Breast epithelium (tissue), 4 donors: Measurements from ENCODE around the gene CCDC92. TPM values are rescaled to one million over a fixed set of nuclear protein-coding genes. Genes with fewer than 3 reads are reported as not detected.
A peak's percentile ranks its signal among the peaks of the same experiment; 100 is the strongest.

Experiments
- DNase-seq, 2 donors: peaks; one replicate each; pipeline ENCODE4 v3.0.0-alpha.2; 2019; ENCODE audit warnings: low spot score in 2 of 2
- H3K27ac ChIP-seq, 2 donors: fragments of 200-600 bp; sonication (generic) in 1 of 2; one replicate each; pipeline ENCODE4 v1.5.1; 2016 to 2019; ENCODE audit warnings: mild to moderate bottlenecking in 1 of 2
- H3K27me3 ChIP-seq, 2 donors: fragments of 200-600 bp; sonication (generic) in 1 of 2; one replicate each; pipeline versions ENCODE4 v1.5.1 to v1.6.0; 2017 to 2019; ENCODE audit warnings: control low read depth in 1 of 2, mild to moderate bottlenecking in 1 of 2
- H3K36me3 ChIP-seq: fragments of 200-600 bp; one replicate; pipeline ENCODE4 v1.5.1; 2019
- H3K4me1 ChIP-seq, 2 donors: fragments of 200-600 bp; sonication (generic); one replicate each; pipeline ENCODE4 v1.5.1; 2016 to 2019; ENCODE audit warnings: control low read depth in 1 of 2
- H3K4me3 ChIP-seq, 3 donors: fragments of 200-600 bp; sonication (generic); 1 replicate in 2 of 3; 2 replicates in 1 of 3; pipeline ENCODE4 v1.5.1; 2016 to 2019; ENCODE audit warnings: mild to moderate bottlenecking in 3 of 3, moderate library complexity in 2 of 3
- H3K9me3 ChIP-seq, 2 donors: fragments of 200-600 bp; sonication (generic) in 1 of 2; one replicate each; pipeline ENCODE4 v1.5.1; 2016 to 2019; ENCODE audit warnings: control low read depth in 1 of 2
- CTCF ChIP-seq, 3 donors: fragments of 450-650 bp; IDR thresholded peaks; one replicate each; pipeline ENCODE4 v1.5.1; 2016 to 2017; ENCODE audit warnings: antibody characterized with exemption in 3 of 3, mild to moderate bottlenecking in 3 of 3, moderate library complexity in 3 of 3
- POLR2A ChIP-seq: fragments of 450-650 bp; IDR thresholded peaks from one replicate; pipeline ENCODE4 v1.6.1; 2016; ENCODE audit warnings: antibody characterized with exemption, mild to moderate bottlenecking, moderate library complexity
- POLR2AphosphoS5 ChIP-seq, 3 donors: sonication (generic); formaldehyde crosslinking; IDR thresholded peaks; one replicate each; pipeline ENCODE4 v1.6.1; 2017; ENCODE audit warnings: antibody characterized with exemption in 3 of 3
- intact Hi-C: fragments of 100-400 bp; cut with DNase I; formaldehyde crosslinking; loops from one replicate; pipeline ENCODE4 v1.15.1; 2023; ENCODE audit warnings: low total_unique reads
- total RNA-seq, 3 donors: library from RNA; depleted of rRNA; stranded (reverse); fragments of >200 nt; gene quantifications; one replicate each; pipeline ENCODE4 v1.1.0, GENCODE V29; 2016

The CCDC92 gene
- total RNA-seq, 3 donors from 2014 or later = 17.4 to 40.0 (median 24.6) TPM

- Histone ChIP-seq H3K4me3 (no peak overlapping the region), H3K9me3 (no peaks in the 10 kb centered on the region), H3K4me1 (no peaks in the 10 kb centered on the region), H3K27ac (no peak overlapping the region), H3K27me3 (no peaks in the 10 kb centered on the region), H3K36me3 (no peaks in the 10 kb centered on the region)
- DNase-seq = no peak
- TF ChIP-seq CTCF (IDR thresholded peaks at IDR 0.05) = no peak
- intact Hi-C loops = loop anchor here (10.0 kb wide), 1 partner anchor 124 kb away; no protein-coding TSS in a partner anchor
Measured at GRCh38 chr12:123900871-123901376, 71.7 kb downstream of the CCDC92 start.

- TF ChIP-seq POLR2AphosphoS5 (IDR thresholded peaks at IDR 0.05) (no peak), POLR2A (no peak), CTCF (IDR thresholded peaks at IDR 0.05) (no peak)
- no peaks in the 10 kb centered on the region for H3K36me3 ChIP-seq
- no peak overlapping the region for H3K4me3 ChIP-seq
- no peaks in the 10 kb centered on the region for H3K9me3 ChIP-seq
- no peak overlapping the region for H3K27ac ChIP-seq
- H3K4me1 ChIP-seq = no peaks in the 10 kb centered on the region
- no peak for DNase-seq
- no peaks in the 10 kb centered on the region for H3K27me3 ChIP-seq
- intact Hi-C loops = no loop called here
Measured at GRCh38 chr12:123899368-123899767, 73.3 kb downstream of the CCDC92 start.

- Histone ChIP-seq H3K36me3 (no peaks in the 10 kb centered on the region), H3K27me3 (no peaks in the 10 kb centered on the region), H3K9me3 (no peaks in the 10 kb centered on the region), H3K4me3 (no peak overlapping the region), H3K4me1 (no peaks in the 10 kb centered on the region), H3K27ac (no peak overlapping the region)
- no peak for TF ChIP-seq CTCF (IDR thresholded peaks at IDR 0.05)
- DNase-seq = no peak
- intact Hi-C loops = no loop called here
Measured at GRCh38 chr12:123898673-123899072, 74.0 kb downstream of the CCDC92 start.

GRCh38 chr12:123897221-123897620, 75.4 kb downstream of the CCDC92 start:
- intact Hi-C loops = no loop called here
- TF ChIP-seq CTCF (IDR thresholded peaks at IDR 0.05) (no peak), POLR2AphosphoS5 (IDR thresholded peaks at IDR 0.05) (no peak)

GRCh38 chr12:123896767-123897166, 75.9 kb downstream of the CCDC92 start:
- Histone ChIP-seq H3K4me1 (no peaks in the 10 kb centered on the region), H3K9me3 (no peaks in the 10 kb centered on the region), H3K36me3 (no peaks in the 10 kb centered on the region), H3K27ac (no peak overlapping the region), H3K4me3 (peak overlapping the region in 1 of 3 donors; percentile 31), H3K27me3 (no peaks in the 10 kb centered on the region)
- no peak for DNase-seq
- intact Hi-C loops = no loop called here
- TF ChIP-seq POLR2AphosphoS5 (IDR thresholded peaks at IDR 0.05) (no peak), POLR2A (no peak), CTCF (IDR thresholded peaks at IDR 0.05) (no peak)

More at GRCh38 chr12:123897221-123897620, 75.4 kb downstream of the CCDC92 start:
- H3K27ac ChIP-seq = no peak overlapping the region
- no peaks in the 10 kb centered on the region for H3K27me3 ChIP-seq
- no peaks in the 10 kb centered on the region for H3K9me3 ChIP-seq
- H3K4me3 ChIP-seq = peak overlapping the region in 1 of 3 donors; percentile 31
- no peaks in the 10 kb centered on the region for H3K4me1 ChIP-seq
- DNase-seq = no peak
- no peaks in the 10 kb centered on the region for H3K36me3 ChIP-seq
